ENCODE measurements around the gene IGSF5.

DNA sequence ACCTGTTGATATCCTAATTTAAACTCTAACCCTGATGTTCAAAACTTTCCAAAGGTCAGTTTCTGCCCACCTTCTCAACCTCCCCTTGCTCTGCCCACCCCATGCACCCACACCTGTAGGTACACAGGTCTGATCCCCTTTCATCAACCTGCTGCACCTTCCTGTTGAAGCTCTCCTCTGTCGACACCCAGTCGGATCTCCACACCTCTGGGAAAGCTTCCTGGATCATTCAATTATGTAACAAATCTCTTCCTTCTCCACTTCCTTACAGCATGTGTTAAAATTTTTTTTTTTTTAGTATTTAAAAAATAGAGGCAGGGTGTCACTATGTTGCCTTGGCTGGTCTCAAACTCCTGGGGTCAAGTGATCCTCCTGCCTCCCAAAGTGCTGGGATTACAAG lies 44.7 kb upstream of the IGSF5 start:
- no peak for TF ChIP-seq SUZ12 (IDR thresholded peaks at IDR 0.05; ENCODE audit: extremely low read depth, insufficient read depth, insufficient read length)
- no peak for TF ChIP-seq ZNF274 (IDR thresholded peaks at IDR 0.05; ENCODE audit: low read depth, low read length)

Data from NT2/D1 (cell line).